ENCODE measurements around the gene EYS. TPM values are rescaled to one million over a fixed set of nuclear protein-coding genes. Genes with fewer than 3 reads are reported as not detected.

Gene EYS
- total and polyA plus RNA-seq, 8 donors: 0.24 to 0.85 (median 0.55) TPM

DNA sequence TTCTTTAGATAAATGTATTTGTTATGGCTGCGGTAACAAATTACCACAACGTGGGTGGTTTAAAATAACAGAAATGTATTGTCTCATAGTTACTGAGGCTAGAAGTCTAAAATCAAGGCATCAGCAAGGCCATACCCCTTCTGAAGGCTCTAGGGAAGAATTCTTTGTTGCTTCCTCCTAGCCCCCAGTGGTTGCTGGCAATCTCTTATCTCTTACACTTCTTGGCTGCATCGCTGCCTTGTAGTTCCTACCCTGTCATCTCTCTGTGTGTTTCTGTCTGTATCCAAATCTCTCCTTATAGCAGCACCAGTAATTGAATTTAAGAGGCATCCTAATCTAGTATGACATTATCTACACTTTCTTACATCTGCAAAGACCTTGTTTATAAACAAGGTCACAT, 1536.7 kb downstream of the EYS start:
- intact Hi-C loops (cut with DNase I): no loop called here
- Histone ChIP-seq H3K4me1 (no peaks in the 10 kb centered on the region), H3K27ac (no peak overlapping the region), H3K9me3 (no peaks in the 10 kb centered on the region), H3K27me3 (no peaks in the 10 kb centered on the region), H3K36me3 (no peaks in the 10 kb centered on the region), H3K4me3 (no peak overlapping the region)
- DNase-seq (peak in 2 of 4 donors; percentile 22 to 23), ATAC-seq (no peak)
- TF ChIP-seq, protein P1, sequence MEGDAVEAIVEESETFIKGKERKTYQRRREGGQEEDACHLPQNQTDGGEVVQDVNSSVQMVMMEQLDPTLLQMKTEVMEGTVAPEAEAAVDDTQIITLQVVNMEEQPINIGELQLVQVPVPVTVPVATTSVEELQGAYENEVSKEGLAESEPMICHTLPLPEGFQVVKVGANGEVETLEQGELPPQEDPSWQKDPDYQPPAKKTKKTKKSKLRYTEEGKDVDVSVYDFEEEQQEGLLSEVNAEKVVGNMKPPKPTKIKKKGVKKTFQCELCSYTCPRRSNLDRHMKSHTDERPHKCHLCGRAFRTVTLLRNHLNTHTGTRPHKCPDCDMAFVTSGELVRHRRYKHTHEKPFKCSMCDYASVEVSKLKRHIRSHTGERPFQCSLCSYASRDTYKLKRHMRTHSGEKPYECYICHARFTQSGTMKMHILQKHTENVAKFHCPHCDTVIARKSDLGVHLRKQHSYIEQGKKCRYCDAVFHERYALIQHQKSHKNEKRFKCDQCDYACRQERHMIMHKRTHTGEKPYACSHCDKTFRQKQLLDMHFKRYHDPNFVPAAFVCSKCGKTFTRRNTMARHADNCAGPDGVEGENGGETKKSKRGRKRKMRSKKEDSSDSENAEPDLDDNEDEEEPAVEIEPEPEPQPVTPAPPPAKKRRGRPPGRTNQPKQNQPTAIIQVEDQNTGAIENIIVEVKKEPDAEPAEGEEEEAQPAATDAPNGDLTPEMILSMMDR (IDR thresholded peaks at IDR 0.05): no peak

DNA sequence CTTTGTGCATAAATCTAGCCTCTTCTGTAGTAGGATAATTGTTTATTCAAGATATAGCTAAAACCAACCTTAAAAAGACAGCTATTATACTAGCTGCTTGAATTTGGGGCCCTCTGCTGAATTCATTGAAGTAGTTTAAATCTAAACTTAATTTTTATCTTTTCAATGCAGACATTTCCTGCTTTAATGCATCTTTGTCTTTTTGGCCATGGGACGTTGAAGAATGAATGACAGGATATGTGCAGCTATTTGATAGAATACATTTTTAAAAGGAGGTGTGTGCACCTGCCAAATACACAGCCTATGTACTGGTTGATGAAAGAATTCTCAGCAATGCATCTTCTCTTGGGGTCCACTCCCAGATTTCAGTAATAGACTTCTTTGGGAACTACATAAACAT, 1546.5 kb downstream of the EYS start:
- TF ChIP-seq, protein P1 (IDR thresholded peaks at IDR 0.05): no peak
- DNase-seq (no peak), ATAC-seq (no peak)
- no peak overlapping the region for H3K4me3 ChIP-seq
- no peaks in the 10 kb centered on the region for H3K4me1 ChIP-seq
- no peak overlapping the region for H3K27ac ChIP-seq
- no peaks in the 10 kb centered on the region for H3K27me3 ChIP-seq
- H3K9me3 ChIP-seq: no peaks in the 10 kb centered on the region
- H3K36me3 ChIP-seq: no peaks in the 10 kb centered on the region
- intact Hi-C loops (cut with DNase I): no loop called here

DNA sequence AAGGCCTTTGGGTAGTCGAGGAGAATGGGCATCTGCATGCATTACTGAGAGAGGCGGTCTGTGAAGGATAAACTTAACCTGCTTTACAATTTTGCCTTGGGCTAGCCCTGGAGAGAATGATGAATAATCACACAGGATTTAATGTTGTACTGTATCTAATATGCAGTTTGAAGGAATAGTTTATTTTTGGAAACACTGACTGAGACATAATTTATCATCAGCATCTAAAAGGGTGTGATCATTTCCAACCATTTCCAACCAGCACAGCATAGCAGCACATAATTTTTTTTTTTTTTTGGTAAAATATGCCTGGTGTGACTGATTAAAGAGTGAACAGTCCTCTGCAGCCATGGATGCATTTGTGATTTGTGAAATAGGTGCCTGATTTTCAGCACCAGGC, 1552.0 kb downstream of the EYS start:
- intact Hi-C loops (cut with DNase I): no loop called here
- H3K36me3 ChIP-seq: no peaks in the 10 kb centered on the region
- H3K27me3 ChIP-seq: no peaks in the 10 kb centered on the region
- ATAC-seq: no peak
- no peak overlapping the region for H3K4me3 ChIP-seq
- TF ChIP-seq, protein P1 (IDR thresholded peaks at IDR 0.05): no peak
- no peaks in the 10 kb centered on the region for H3K9me3 ChIP-seq
- DNase-seq: no peak
- no peaks in the 10 kb centered on the region for H3K4me1 ChIP-seq
- no peak overlapping the region for H3K27ac ChIP-seq

DNA sequence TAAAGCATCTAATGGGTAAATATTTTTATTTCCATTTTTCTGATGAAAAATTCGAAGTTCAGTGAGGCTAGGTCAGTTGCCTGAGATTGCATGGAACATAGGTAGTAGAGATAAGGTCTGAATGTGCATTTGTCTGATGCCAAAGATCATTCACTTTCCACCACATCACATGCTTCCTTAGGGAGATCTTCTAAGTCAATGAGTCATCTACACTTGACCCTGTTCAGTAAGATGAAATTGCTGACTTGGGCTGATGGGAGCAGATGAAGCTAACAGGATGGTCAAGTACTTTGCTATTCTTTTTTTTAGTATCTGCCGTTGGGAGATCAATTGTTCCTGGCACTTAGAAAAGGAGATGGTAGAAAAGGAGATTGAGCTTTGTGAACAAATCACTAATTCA, 1560.2 kb downstream of the EYS start:
- no peak for DNase-seq
- H3K9me3 ChIP-seq: no peaks in the 10 kb centered on the region
- no peaks in the 10 kb centered on the region for H3K36me3 ChIP-seq
- ATAC-seq: no peak
- H3K27me3 ChIP-seq: no peaks in the 10 kb centered on the region
- H3K27ac ChIP-seq: no peak overlapping the region
- TF ChIP-seq, protein P1 (IDR thresholded peaks at IDR 0.05): no peak
- intact Hi-C loops (cut with DNase I): no loop called here
- no peaks in the 10 kb centered on the region for H3K4me1 ChIP-seq
- H3K4me3 ChIP-seq: no peak overlapping the region

DNA sequence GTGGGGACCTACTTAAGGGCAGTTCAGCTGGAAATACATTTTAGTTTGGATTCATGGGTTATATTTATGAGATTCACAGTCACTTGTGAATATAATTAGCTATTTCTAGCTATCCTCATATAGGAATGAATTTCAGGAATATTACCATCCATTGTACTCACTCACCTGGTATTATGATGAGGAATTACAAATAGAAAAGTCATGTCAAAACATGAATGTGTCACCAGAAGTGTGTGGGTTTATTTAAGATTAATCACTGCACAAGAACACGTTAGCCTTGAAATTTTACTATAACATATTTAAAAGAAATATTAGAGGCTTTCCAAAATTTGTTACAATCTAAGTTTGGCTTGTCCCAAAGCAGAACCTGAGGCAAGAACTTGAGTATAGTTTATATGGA, 1560.9 kb downstream of the EYS start:
- ATAC-seq (no peak), DNase-seq (no peak)
- Histone ChIP-seq H3K4me3 (no peak overlapping the region), H3K27me3 (no peaks in the 10 kb centered on the region), H3K9me3 (no peaks in the 10 kb centered on the region), H3K27ac (no peak overlapping the region), H3K4me1 (no peaks in the 10 kb centered on the region), H3K36me3 (no peaks in the 10 kb centered on the region)
- TF ChIP-seq, protein P1 (IDR thresholded peaks at IDR 0.05): no peak
- intact Hi-C loops (cut with DNase I): no loop called here

Measured in left lung (tissue), 10 donors.